Endodermal cell (in vitro differentiated cells): ENCODE data around the gene PTPRM. TPM values are rescaled to one million over a fixed set of nuclear protein-coding genes. Genes with fewer than 3 reads are reported as not detected.

Experiments
- DNase-seq: peaks from one replicate; pipeline ENCODE4 v3.0.0-alpha.2; 2017
- H3K27ac ChIP-seq: 2 replicates; pipeline ENCODE4 v1.5.1; 2013; ENCODE audit warnings: mild to moderate bottlenecking, low read depth, low read length, moderate library complexity
- H3K27me3 ChIP-seq: 2 replicates; pipeline ENCODE4 v1.6.1; 2013; ENCODE audit warnings: mild to moderate bottlenecking, low read length, moderate library complexity; ENCODE audit not compliant: insufficient read depth, control insufficient read depth, poor library complexity, severe bottlenecking
- H3K36me3 ChIP-seq: 2 replicates; pipeline ENCODE4 v1.7.0; 2013; ENCODE audit warnings: mild to moderate bottlenecking, low read length, moderate library complexity; ENCODE audit not compliant: control insufficient read depth, insufficient read depth
- H3K4me1 ChIP-seq: one replicate; pipeline ENCODE4 v1.7.0; 2013; ENCODE audit warnings: low read length; ENCODE audit not compliant: control insufficient read depth, insufficient read depth
- H3K4me3 ChIP-seq: 2 replicates; pipeline ENCODE4 v1.5.1; 2013; ENCODE audit warnings: mild to moderate bottlenecking, low read length, moderate library complexity
- H3K9ac ChIP-seq: 2 replicates; pipeline ENCODE4 v1.6.1; 2013; ENCODE audit warnings: mild to moderate bottlenecking, low read length, moderate library complexity; ENCODE audit not compliant: poor library complexity, severe bottlenecking; ENCODE audit errors: extremely low read depth
- H3K9me3 ChIP-seq: 2 replicates; pipeline ENCODE4 v1.6.1; 2013; ENCODE audit warnings: mild to moderate bottlenecking, low read length, moderate library complexity; ENCODE audit not compliant: control insufficient read depth
- H3K27ac Mint-ChIP-seq: 2 replicates; pipeline ENCODE4 v1.8.0; 2020; ENCODE audit warnings: mixed read lengths
- H3K27me3 Mint-ChIP-seq: 2 replicates; pipeline ENCODE4 v1.8.0; 2021; ENCODE audit warnings: mild to moderate bottlenecking, mixed read lengths; ENCODE audit not compliant: insufficient read depth
- H3K36me3 Mint-ChIP-seq: 2 replicates; pipeline ENCODE4 v1.8.0; 2020; ENCODE audit warnings: low read depth, mixed read lengths
- H3K4me1 Mint-ChIP-seq: 2 replicates; pipeline ENCODE4 v1.8.0; 2020; ENCODE audit warnings: mixed read lengths
- H3K4me3 Mint-ChIP-seq: 2 replicates; pipeline ENCODE4 v1.8.0; 2020; ENCODE audit warnings: mild to moderate bottlenecking, moderate library complexity, mixed read lengths
- H3K9me3 Mint-ChIP-seq: 2 replicates; pipeline ENCODE4 v1.8.0; 2020; ENCODE audit warnings: mild to moderate bottlenecking, mixed read lengths
- WGBS, 2 experiments: methylation state at CpG; one replicate each; pipeline versions ENCODE4 v1.1.5 to v1.1.7; 2013; ENCODE audit warnings: missing lambda C conversion rate in 2 of 2, mixed read lengths in 1 of 2; ENCODE audit not compliant: insufficient coverage in 1 of 2, insufficient read length in 1 of 2; 5-methylcytosine and 5-hydroxymethylcytosine counted together
- total RNA-seq, 2 donors: library from RNA; stranded (reverse); fragmentation: NEBNext Ultra II Directional in 1 of 2; extraction: Animal tissue kit (Norgen Biotek cat#: 25700) in 1 of 2; gene quantifications; 2 replicates in 1 of 2; 3 replicates in 1 of 2; pipeline ENCODE4 v1.2.1, GENCODE V29; 2021
- TF ChIP-seq, protein P1 (sequence below): fragments of 200-600 bp; sonication (generic); conservative IDR thresholded peaks from 2 replicates; pipeline ENCODE4 v1.5.0; 2021; ENCODE audit warnings: antibody characterized with exemption, mild to moderate bottlenecking

PTPRM gene
- total RNA-seq, 2 donors from 2014 or later, result 47.2 to 57.6 TPM

DNA sequence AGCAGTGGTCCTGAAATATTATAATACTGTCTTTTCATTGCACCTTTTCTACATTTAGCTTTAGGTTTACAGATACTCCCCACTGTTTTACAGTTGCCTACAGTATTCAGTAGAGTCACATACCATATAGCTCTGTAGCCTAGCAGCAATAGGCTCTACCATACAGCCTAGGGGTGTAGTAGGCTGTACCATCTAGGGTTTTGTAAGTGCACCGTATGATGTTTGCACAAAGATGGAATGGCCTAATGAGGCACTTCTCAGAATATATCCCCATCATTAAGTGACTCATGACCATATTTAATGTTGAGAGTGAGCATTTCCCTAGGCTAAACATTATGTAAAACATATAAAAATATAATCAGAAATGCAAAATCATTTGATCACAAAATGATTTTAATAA, 530.8 kb downstream of the PTPRM start:
- peaks cover 15% of the 10 kb centered on the region for H3K4me1 Mint-ChIP-seq
- DNase-seq, result no peak
- H3K9me3 Mint-ChIP-seq, result peaks cover 9% of the 10 kb centered on the region
- H3K36me3 Mint-ChIP-seq, result peaks cover 22% of the 10 kb centered on the region
- Histone ChIP-seq H3K27ac (no peak overlapping the region), H3K9ac (no peak overlapping the region), H3K4me1 (peaks cover 10% of the 10 kb centered on the region), H3K9me3 (peaks cover 13% of the 10 kb centered on the region), H3K36me3 (peaks cover 12% of the 10 kb centered on the region), H3K4me3 (no peak overlapping the region), H3K27me3 (no peaks in the 10 kb centered on the region)
- H3K27ac Mint-ChIP-seq, result no peak overlapping the region
- H3K4me3 Mint-ChIP-seq, result no peak overlapping the region
- TF ChIP-seq, protein P1, sequence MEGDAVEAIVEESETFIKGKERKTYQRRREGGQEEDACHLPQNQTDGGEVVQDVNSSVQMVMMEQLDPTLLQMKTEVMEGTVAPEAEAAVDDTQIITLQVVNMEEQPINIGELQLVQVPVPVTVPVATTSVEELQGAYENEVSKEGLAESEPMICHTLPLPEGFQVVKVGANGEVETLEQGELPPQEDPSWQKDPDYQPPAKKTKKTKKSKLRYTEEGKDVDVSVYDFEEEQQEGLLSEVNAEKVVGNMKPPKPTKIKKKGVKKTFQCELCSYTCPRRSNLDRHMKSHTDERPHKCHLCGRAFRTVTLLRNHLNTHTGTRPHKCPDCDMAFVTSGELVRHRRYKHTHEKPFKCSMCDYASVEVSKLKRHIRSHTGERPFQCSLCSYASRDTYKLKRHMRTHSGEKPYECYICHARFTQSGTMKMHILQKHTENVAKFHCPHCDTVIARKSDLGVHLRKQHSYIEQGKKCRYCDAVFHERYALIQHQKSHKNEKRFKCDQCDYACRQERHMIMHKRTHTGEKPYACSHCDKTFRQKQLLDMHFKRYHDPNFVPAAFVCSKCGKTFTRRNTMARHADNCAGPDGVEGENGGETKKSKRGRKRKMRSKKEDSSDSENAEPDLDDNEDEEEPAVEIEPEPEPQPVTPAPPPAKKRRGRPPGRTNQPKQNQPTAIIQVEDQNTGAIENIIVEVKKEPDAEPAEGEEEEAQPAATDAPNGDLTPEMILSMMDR, result no peak
- H3K27me3 Mint-ChIP-seq, result no peaks in the 10 kb centered on the region
- WGBS, 2 experiments, result no CpG with 5 or more reads among the region's 1 CpG

DNA sequence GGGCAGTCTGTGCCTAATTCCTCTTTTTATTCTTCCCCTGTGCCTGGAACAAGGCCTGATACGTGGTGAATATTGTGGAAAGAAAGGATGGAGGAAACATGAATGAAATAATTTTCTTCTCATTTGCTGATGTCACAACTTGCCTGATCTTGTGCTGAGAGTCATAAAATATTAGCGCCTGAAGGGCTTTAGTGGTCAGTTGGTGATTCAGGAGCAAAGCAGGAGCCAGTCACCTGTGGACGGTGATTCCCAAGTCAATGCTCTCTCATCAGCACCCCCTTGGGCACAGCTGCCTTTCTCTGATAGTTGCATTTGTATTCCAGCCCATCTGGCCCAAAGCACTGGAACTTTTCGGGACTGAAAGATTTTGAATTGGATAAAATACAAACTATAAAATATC, 539.5 kb downstream of the PTPRM start:
- Histone ChIP-seq H3K27me3 (no peaks in the 10 kb centered on the region), H3K4me3 (no peak overlapping the region), H3K4me1 (no peaks in the 10 kb centered on the region), H3K9me3 (no peaks in the 10 kb centered on the region), H3K36me3 (peaks cover 15% of the 10 kb centered on the region), H3K27ac (no peak overlapping the region), H3K9ac (no peak overlapping the region)
- 91% methylated on average over 3 of the region's 4 CpGs; no CpG with 5 or more reads in 1 of the 2 experiments for WGBS, 2 experiments
- no peak overlapping the region for H3K27ac Mint-ChIP-seq
- H3K4me3 Mint-ChIP-seq, result no peak overlapping the region
- H3K9me3 Mint-ChIP-seq, result peaks cover 5% of the 10 kb centered on the region
- TF ChIP-seq, protein P1, result no peak
- no peaks in the 10 kb centered on the region for H3K27me3 Mint-ChIP-seq
- H3K36me3 Mint-ChIP-seq, result peaks cover 7% of the 10 kb centered on the region
- DNase-seq, result no peak
- H3K4me1 Mint-ChIP-seq, result peaks cover 7% of the 10 kb centered on the region

DNA sequence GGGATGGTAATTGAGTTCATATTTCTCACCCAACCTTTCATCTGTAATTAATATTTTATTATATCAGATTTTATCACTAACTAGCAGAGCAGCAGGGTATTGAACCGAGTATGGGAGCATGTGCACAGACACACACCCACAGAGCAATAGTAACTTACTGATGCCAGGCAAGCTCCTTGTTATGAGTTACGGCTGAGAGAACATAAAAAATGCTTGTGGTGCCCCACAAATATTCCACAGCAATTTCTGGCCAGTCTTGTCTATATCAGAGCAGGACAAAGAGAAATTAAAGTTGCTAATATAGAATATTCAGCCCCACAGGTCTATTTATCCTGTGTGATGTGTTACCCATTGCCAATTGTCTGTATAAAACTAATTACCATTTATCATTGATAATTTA, 540.3 kb downstream of the PTPRM start:
- H3K9me3 Mint-ChIP-seq, result peaks cover 4% of the 10 kb centered on the region
- TF ChIP-seq, protein P1, result no peak
- no peak overlapping the region for H3K27ac ChIP-seq
- H3K36me3 ChIP-seq, result peaks cover 11% of the 10 kb centered on the region
- no peak overlapping the region for H3K27ac Mint-ChIP-seq
- H3K36me3 Mint-ChIP-seq, result peaks cover 5% of the 10 kb centered on the region
- no peak for DNase-seq
- no peak overlapping the region for H3K9ac ChIP-seq
- no peak overlapping the region for H3K4me3 Mint-ChIP-seq
- 95 to 100% methylated on average over 1 to 2 of the region's 2 CpGs for WGBS, 2 experiments
- no peaks in the 10 kb centered on the region for H3K27me3 ChIP-seq
- no peaks in the 10 kb centered on the region for H3K4me1 ChIP-seq
- H3K27me3 Mint-ChIP-seq, result no peaks in the 10 kb centered on the region
- H3K9me3 ChIP-seq, result no peaks in the 10 kb centered on the region
- no peak overlapping the region for H3K4me3 ChIP-seq
- H3K4me1 Mint-ChIP-seq, result peaks cover 7% of the 10 kb centered on the region
